Measurements from ENCODE around the gene NKG7.

- TF ChIP-seq POLR2A (IDR thresholded peaks at IDR 0.05; ENCODE audit: low read length) (no peak), GATA1 (IDR thresholded peaks at IDR 0.05; ENCODE audit: low read depth, low read length) (no peak)
These were observed 7.1 kb downstream of the NKG7 start for GRCh38 chr19:51365211-51365964.
